Vein endothelial cell (primary cell): Measurements from ENCODE around the gene SPAST. TPM values are rescaled to one million over a fixed set of nuclear protein-coding genes. Genes with fewer than 3 reads are reported as not detected.

Experiments
- total RNA-seq: library from RNA; depleted of rRNA; stranded (reverse); fragments of >200 nt; gene quantifications from 2 replicates; pipeline ENCODE4 v1.2.3, GENCODE V29; 2012

SPAST gene, protein sequence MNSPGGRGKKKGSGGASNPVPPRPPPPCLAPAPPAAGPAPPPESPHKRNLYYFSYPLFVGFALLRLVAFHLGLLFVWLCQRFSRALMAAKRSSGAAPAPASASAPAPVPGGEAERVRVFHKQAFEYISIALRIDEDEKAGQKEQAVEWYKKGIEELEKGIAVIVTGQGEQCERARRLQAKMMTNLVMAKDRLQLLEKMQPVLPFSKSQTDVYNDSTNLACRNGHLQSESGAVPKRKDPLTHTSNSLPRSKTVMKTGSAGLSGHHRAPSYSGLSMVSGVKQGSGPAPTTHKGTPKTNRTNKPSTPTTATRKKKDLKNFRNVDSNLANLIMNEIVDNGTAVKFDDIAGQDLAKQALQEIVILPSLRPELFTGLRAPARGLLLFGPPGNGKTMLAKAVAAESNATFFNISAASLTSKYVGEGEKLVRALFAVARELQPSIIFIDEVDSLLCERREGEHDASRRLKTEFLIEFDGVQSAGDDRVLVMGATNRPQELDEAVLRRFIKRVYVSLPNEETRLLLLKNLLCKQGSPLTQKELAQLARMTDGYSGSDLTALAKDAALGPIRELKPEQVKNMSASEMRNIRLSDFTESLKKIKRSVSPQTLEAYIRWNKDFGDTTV
- total RNA-seq: 34.9 and 37.6 TPM in 2 replicates

DNA sequence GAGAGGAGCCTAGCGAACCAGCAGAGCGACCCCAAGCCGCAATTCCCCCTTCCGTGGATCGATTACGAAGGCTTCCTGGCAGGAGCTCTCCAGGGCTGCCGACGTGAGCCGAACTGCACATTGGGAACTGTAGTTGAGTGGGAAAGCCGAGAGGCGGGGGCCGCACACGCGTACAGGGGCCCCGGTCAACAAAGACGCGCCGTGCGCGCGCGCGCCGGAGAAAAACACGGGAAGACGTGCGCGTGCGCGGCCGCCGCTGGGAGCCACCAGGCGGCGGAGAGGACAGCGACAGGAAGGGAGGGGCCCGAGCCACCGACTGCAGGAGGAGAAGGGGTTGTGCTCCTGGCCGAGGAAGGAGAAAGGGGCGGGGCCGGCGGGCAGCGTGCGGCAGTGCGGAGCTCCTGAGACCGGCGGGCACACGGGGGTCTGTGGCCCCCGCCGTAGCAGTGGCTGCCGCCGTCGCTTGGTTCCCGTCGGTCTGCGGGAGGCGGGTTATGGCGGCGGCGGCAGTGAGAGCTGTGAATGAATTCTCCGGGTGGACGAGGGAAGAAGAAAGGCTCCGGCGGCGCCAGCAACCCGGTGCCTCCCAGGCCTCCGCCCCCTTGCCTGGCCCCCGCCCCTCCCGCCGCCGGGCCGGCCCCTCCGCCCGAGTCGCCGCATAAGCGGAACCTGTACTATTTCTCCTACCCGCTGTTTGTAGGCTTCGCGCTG lies at the start of gene SPAST:
Gene SPAST (plus strand): TSS at position 247 of the 711 bp plus-strand sequence. CDS start 276 bp downstream, at position 523.

DNA sequence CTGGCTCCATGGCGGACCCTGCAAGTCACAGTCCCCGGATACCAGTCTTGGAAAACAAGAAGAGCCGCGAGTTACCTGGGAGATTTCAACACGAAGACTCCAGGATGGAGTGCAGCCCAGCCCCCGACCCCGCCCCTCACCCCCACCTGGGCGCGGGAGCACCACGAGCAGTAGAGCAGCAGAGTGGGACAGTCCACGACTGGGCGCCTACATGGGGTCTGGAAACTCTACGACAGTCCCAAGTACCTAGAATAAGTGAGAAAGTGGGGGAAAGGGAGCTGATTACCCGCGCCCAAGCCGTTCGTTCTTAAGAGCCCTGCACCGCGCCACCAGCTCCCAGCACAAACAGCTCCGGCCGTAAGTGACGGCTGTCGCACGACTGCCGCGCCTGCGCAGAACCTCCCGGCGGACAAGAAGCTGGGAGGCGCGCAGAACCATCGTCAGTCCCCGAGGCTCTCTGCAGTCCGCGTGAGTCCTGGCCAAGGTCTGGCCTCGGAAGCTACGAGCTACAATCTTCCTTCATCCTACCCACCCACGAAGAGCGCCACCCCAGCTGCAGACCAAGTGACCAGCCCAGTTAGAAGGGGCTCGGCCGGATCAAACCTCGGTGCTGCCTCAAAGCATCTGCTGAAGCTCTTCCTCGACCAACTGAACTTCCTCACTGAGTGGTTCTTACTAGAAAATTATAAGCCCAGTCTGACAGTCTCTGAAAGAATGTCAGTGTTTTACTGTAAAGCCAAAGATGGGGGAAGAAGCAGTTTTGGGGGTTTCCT lies 23.7 kb upstream of the SPAST start, which contains the start of gene DPY30:
Gene DPY30 (minus strand): TSS at position 359 of the 773 bp plus-strand sequence. CDS start 349 bp downstream, at position 10.

Other genes starting within 250 kb of the SPAST start
- gene MEMO1, start 52.5 kb upstream of the SPAST start, total RNA-seq: 48.7 and 50.1 TPM in 2 replicates
- gene DPY30, start 23.8 kb upstream of the SPAST start, total RNA-seq: 59.4 and 62.1 TPM in 2 replicates
- gene SLC30A6, start 102.3 kb downstream of the SPAST start, total RNA-seq: 23.5 and 26.8 TPM in 2 replicates
- not detected in 2 replicates for gene NLRC4, start 201.3 kb downstream of the SPAST start, total RNA-seq
- gene YIPF4, start 214.3 kb downstream of the SPAST start, total RNA-seq: 14.7 and 21.8 TPM in 2 replicates